RPMI8226 (cell line): Measurements from ENCODE around the gene CHST8.
A peak's percentile ranks its signal among the peaks of the same experiment; 100 is the strongest.
"Not testable (repeated sequence)": the region's sequence is repeated elsewhere in the genome, so short reads cannot be mapped to it uniquely, and the experiment has no call there.

ENCODE experiments used
- DNase-seq: peaks from one replicate; pipeline ENCODE4 v3.0.0-alpha.2; 2015

Gene CHST8

DNA sequence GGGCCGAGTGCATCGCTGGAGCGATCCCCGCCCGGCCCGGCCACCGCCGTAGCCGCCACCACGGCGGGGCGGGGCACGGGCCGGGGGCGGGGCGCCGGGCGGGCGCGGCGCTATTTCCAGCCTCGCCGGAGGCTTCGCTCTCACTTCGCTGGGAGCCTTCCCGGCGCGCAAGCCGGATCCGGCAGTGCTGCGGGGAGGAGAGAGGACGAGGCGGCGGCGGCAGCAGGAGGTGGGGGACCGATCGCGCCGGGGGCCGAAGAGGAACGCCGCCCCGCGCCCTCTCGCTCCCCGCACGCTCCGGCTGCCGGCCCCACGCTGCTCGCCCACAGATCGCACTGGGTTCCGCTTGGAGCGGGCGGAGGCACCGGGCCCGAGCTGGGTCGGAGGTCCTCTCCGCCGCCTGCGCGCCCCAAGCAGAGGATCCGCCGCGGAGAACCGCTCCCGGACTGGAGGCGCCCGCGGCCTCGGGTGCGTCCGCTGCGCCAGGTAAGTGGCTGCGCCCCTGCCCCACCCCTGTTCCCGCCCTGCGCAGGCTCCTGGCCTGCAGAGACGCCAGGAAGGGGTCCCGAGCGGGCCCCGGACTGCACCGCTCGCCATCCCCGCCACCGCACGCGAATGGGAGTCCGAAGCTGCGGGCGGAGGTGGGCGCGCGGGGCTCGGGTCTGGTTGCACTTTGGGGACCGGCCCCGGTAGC, at the start of gene CHST8:
CHST8 (plus strand) TSS at position 143 of the 694 bp plus-strand sequence. CDS start 67,309 bp downstream, outside the sequence.
- DNase-seq = peak; percentile 79

GRCh38 chr19:33572929-33573328, 48.8 kb upstream of the CHST8 start:
- DNase-seq = no peak

- no peak for DNase-seq
Observed at GRCh38 chr19:33574824-33575223, 46.9 kb upstream of the CHST8 start.

DNA sequence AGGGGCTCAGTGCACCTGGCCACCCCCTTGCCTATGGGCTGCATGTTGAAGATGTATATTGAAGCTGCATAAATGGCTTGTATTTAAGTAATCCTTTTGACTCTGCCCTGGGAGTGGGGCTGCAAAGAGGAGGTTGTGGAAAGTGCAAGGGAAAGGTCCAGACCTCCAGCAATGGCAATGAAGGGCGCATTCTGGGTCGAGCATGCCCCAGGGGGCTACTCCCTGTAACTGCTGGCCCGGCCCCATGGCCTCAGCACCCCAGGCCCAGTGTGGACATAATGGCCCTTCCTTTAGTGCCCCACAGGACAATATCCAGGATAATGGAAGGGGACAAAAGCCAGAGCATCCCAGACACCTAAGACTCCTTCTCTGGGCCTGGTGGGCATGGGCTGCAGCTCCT, 43.1 kb upstream of the CHST8 start:
- DNase-seq = no peak

DNA sequence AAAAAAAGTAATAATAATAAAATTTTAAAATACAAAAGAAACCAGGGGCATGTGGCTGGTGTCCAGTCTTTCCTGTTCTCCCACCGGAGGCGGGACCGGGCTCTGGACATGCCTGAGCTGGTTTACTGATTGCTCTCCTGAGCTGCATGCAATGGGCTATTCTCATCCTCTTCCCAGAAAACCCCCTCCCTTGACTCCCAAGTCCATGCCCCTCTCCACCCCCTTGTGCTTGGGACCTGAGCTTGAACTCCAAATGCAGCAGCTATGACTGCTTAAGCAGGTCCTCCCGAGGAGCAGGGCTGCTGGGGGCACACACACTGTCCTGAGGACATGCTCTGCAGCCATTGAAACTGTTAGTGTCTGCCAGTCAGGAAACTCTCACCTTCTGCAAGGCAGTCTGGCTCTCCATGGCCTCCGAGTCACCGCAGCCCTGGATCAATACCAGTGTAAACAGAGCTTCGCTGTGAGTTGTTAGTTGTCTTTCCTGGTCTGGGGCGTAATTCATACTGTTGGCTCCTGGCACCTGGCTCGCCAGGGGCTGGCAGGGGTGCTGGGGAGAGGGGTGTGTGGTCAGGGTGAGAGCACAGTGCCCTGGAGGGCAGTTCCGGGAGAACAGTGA, 41.6 kb upstream of the CHST8 start:
- no peak for DNase-seq

- no peak for DNase-seq
Observed at GRCh38 chr19:33580645-33581037, 41.1 kb upstream of the CHST8 start.

GRCh38 chr19:33582914-33583313, 38.8 kb upstream of the CHST8 start:
- no peak for DNase-seq

GRCh38 chr19:33587150-33587549, 34.6 kb upstream of the CHST8 start:
- DNase-seq = no peak

- no peak for DNase-seq
Observed at GRCh38 chr19:33590224-33590623, 31.5 kb upstream of the CHST8 start.

- DNase-seq = no peak
Observed at GRCh38 chr19:33595783-33596182, 26.0 kb upstream of the CHST8 start.

DNA sequence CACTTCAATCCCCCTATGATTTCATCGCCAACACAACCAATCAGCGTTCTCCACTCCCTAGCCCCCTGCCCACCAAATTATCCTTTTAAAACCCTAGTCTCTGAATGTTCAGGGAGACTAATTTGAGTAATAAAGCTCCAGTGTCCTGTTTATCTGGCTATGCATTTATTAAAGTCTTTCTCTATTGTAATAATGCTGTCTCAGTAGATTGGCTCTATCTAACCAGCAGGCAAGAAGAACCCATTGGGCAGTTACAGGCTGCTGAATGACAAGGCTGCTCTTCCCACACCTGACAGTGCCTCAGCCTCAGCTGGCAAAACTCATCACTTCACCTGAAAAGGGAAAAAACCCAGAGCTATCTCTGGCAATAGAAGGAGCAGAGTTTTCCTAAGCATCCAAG, 20.2 kb upstream of the CHST8 start:
- no peak for DNase-seq

- no peak for DNase-seq
Observed at GRCh38 chr19:33602576-33603204, 19.1 kb upstream of the CHST8 start.

DNA sequence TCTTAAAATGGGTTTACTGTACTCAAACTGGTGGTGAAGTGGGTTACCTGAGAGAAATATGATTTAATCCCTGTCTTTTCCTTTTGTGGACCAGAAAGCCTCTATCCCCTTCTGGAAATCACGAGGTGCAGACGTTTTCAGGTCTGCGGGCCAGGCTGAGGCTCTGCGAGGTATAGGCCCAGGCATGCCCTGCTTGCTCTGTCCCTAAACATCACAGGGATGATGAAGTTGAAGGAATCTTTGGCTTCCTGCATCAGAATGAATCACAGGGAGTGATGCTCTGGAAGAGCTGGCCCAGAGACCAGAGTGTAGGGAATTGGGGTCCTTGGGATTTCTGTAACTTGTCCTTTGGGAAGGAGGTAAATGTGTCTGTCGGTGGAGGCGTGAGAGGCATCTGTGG, 18.4 kb upstream of the CHST8 start:
- no peak for DNase-seq

- DNase-seq = no peak
Observed at GRCh38 chr19:33604651-33605050, 17.1 kb upstream of the CHST8 start.

DNA sequence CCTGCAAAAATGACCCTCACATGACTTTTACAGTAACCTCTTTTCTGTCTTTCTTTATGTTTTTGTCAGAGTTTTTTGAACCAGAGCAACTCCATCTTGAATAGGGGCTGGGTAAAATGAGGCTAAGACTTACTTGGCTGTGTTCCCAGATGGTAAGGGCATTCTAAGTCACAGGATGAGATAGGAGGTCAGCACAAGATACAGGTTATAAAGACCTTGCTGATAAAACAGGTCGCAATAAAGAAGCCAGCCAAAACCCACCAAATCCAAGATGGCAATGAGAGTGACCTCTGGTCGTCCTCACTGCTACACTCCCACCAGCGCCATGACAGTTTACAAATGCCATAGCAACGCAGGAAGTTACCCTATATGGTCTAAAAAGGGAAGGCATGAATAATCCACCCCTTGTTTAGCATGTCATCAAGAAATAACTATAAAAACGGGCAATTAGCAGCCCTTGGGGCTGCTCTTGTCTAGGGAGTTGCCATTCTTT, 15.9 kb upstream of the CHST8 start:
- not testable (repeated sequence) for DNase-seq

DNA sequence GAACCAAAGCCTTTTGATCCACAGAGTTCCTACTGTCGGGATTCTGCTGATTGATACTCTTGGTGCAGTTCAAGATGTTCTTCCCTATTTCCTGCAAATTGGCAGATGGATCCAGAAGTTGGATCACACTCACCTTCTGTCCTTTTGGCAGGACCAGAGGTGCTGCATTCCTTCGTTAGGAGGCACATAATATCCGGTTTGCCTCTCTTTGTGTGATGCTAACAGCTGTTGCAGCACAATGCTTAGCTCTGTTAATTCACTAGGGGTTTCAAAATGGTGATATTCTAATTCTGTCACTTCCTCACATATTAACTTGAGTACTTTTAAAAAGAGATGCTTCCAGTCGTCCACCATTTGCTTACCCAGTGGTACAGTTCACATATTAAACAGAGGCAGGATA, 15.2 kb upstream of the CHST8 start:
- no peak for DNase-seq

- no peak for DNase-seq
Observed at GRCh38 chr19:33609353-33609752, 12.4 kb upstream of the CHST8 start.

GRCh38 chr19:33610588-33610987, 11.2 kb upstream of the CHST8 start:
- no peak for DNase-seq

GRCh38 chr19:33612928-33613619, 8.7 kb upstream of the CHST8 start:
- no peak for DNase-seq

GRCh38 chr19:33613620-33614000, 8.1 kb upstream of the CHST8 start:
- DNase-seq = no peak

- no peak for DNase-seq
Observed at GRCh38 chr19:33616346-33616745, 5.4 kb upstream of the CHST8 start.

GRCh38 chr19:33616857-33617256, 4.9 kb upstream of the CHST8 start:
- DNase-seq = no peak

GRCh38 chr19:33618363-33618762, 3.4 kb upstream of the CHST8 start:
- not testable (repeated sequence) for DNase-seq

DNA sequence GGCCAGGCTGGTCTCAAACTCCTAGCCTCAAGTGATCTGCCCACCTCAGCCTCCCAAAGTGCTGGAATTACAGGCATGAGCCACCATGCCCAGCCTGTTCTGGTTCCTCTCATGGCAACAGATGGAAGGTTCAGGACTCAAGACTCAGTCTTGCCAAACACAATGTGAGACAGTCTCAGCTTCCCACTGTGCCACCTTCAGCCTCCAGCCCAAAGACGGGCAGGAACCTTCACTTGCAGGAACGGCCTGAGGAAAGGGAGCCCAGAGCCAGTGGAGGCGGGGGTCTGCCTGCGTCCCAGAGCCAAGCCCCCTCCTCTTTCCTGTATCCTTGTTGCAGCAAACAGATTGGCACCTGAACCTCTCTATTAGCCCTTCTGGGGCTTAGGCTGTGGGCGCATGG, 2.9 kb upstream of the CHST8 start:
- no peak for DNase-seq
